D721Med (cell line): ENCODE data around the gene ZNF616.

ENCODE experiments used
- DNase-seq: peaks from one replicate; pipeline ENCODE4 v3.0.0; 2011; ENCODE audit warnings: low spot score; ENCODE audit not compliant: insufficient read length
- FAIRE-seq: peaks from 2 replicates; lab custom pipeline; 2011; peaks lifted over from hg19 to GRCh38; lab: Jason Lieb, UNC
- CTCF ChIP-seq: IDR thresholded peaks from 2 replicates; pipeline ENCODE4 v1.5.1; 2012; ENCODE audit warnings: mild to moderate bottlenecking, control low read depth; ENCODE audit not compliant: insufficient read depth; ENCODE audit errors: missing control alignments

ZNF616 gene

GRCh38 chr19:52170863-52171320, 31.2 kb upstream of the ZNF616 start:
- no peak for FAIRE-seq
- no peak for DNase-seq
- TF ChIP-seq CTCF = no peak

GRCh38 chr19:52170304-52170703, 30.6 kb upstream of the ZNF616 start:
- no peak for TF ChIP-seq CTCF
- DNase-seq (no peak), FAIRE-seq (no peak)

GRCh38 chr19:52155596-52156359, 16.0 kb upstream of the ZNF616 start:
- FAIRE-seq = no peak
- TF ChIP-seq CTCF = no peak

GRCh38 chr19:52148256-52148655, 8.5 kb upstream of the ZNF616 start:
- no peak for TF ChIP-seq CTCF
- no peak for FAIRE-seq

More at GRCh38 chr19:52155596-52156359, 16.0 kb upstream of the ZNF616 start:
- DNase-seq = no peak

GRCh38 chr19:52142001-52142595, 2.4 kb upstream of the ZNF616 start:
- FAIRE-seq (no peak), DNase-seq (no peak)
- no peak for TF ChIP-seq CTCF

More at GRCh38 chr19:52148256-52148655, 8.5 kb upstream of the ZNF616 start:
- DNase-seq = no peak

GRCh38 chr19:52141203-52141602, 1.5 kb upstream of the ZNF616 start:
- no peak for TF ChIP-seq CTCF
- DNase-seq (no peak), FAIRE-seq (no peak)

GRCh38 chr19:52140032-52140710, 433 bp upstream of the ZNF616 start:
- no peak for FAIRE-seq
- no peak for TF ChIP-seq CTCF

More at GRCh38 chr19:52140032-52140710, 433 bp upstream of the ZNF616 start:
- no peak for DNase-seq
